Right lobe of liver (tissue), 6 donors: Measurements from ENCODE around the gene PRSS56. TPM values are rescaled to one million over a fixed set of nuclear protein-coding genes. Genes with fewer than 3 reads are reported as not detected.

ENCODE experiments used
- ATAC-seq, 4 donors: fragments of 200-7000 bp; cut with Tn5 transposase; one replicate each; pipeline ENCODE4 v1.9.1; 2020; ENCODE audit warnings: mild to moderate bottlenecking in 4 of 4, moderate library complexity in 4 of 4
- DNase-seq, 3 donors: peaks; one replicate each; pipeline ENCODE4 v3.0.0-alpha.2; 2020
- H3K27ac ChIP-seq, 3 donors: fragments of 200-600 bp; one replicate each; pipeline ENCODE4 v1.8.0; 2022
- H3K27me3 ChIP-seq, 2 donors: fragments of 200-600 bp; one replicate each; pipeline ENCODE4 v1.8.0; 2022
- H3K36me3 ChIP-seq, 4 donors: fragments of 200-600 bp; sonication (generic) in 1 of 4; one replicate each; pipeline versions ENCODE4 v1.5.1 to v1.8.0; 2017 to 2022; ENCODE audit warnings: control low read depth in 1 of 4
- H3K4me1 ChIP-seq, 4 donors: fragments of 200-600 bp; sonication (generic) in 1 of 4; one replicate each; pipeline versions ENCODE4 v1.5.1 to v1.8.0; 2017 to 2022; ENCODE audit warnings: control low read depth in 1 of 4
- H3K4me3 ChIP-seq, 3 donors: fragments of 200-600 bp; one replicate each; pipeline ENCODE4 v1.8.0; 2022
- H3K9me3 ChIP-seq, 4 donors: fragments of 200-600 bp; sonication (generic) in 1 of 4; one replicate each; pipeline versions ENCODE4 v1.5.1 to v1.8.0; 2017 to 2022; ENCODE audit warnings: control low read depth in 1 of 4
- CTCF ChIP-seq, 4 donors: fragments of 200-600 bp in 3 of 4; fragments of 450-650 bp in 1 of 4; IDR thresholded peaks; one replicate each; pipeline versions ENCODE4 v1.5.1 to v1.8.0; 2016 to 2022; ENCODE audit warnings: antibody characterized with exemption in 4 of 4, mild to moderate bottlenecking in 2 of 4
- POLR2A ChIP-seq: fragments of 450-650 bp; IDR thresholded peaks from one replicate; pipeline ENCODE4 v1.6.1; 2017; ENCODE audit warnings: antibody characterized with exemption, mild to moderate bottlenecking
- WGBS: methylation state at CpG from one replicate; pipeline ENCODE4 v1.1.6; 2018; ENCODE audit warnings: low coverage, low lambda C conversion rate; ENCODE audit not compliant: insufficient coverage; ENCODE audit errors: missing lambda C conversion rate; 5-methylcytosine and 5-hydroxymethylcytosine counted together
- intact Hi-C, 2 donors: fragments of 100-400 bp; cut with DNase I; formaldehyde crosslinking; loops; one replicate each; pipeline versions ENCODE4 v1.11.2 to v1.14.1; 2022
- total RNA-seq, 6 experiments: library from RNA; depleted of rRNA in 2 of 6; stranded (reverse); fragments of >200 nt in 2 of 6; fragmentation: NEBNext Ultra II Directional in 3 of 6; extraction: Animal tissue kit (Norgen Biotek cat#: 25700) in 3 of 6; gene quantifications; one replicate each; pipeline versions ENCODE4 v1.1.0 to v1.2.4, GENCODE V29; 2016 to 2023
- donor health status: DM: no; HTN: yes; CAD: no.
- donor health status: DM: no; HTN: no; CAD: no.
- donor health status: DM: no; HTN: no; CAD: no.
- donor health status: DM: no; HTN: yes; CAD: no.
- donor health status: DM: no; HTN: yes; CAD: no.

The PRSS56 gene
- total RNA-seq, 6 experiments from 2014 or later: 0.19 TPM; not detected in 5

DNA sequence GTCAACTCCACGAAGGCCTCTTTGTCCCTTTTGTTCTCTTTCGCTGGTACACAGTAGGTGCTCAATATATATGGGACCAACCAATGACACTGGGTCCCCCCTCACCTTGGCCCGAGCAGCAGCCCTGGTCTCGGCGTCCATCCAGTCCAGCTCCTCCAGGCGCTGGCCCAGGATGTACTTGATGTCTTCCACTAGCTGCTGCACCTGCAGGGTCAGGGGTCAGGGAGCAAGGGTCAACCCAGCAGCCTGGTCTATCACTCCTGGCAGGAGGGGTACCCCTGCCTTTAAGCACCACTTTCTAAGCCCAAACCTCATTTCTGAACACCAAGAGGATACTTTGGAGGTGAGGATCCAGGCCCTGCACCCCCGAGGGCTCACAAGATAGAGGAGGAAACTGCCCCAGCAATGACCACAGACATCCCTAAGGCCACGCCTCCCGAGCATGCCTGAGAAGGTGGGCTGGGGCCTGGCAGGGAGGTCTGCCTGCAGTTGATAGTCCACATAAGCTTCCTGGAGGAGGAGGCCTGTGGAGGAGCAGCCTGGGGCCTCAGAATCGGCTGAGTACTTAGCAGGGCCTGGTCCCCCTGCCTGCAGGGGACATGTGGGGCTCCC is 36.8 kb upstream of the PRSS56 start:
- peaks cover 0 to 16% of the 10 kb centered on the region in 2 donors for H3K27me3 ChIP-seq
- no peak overlapping the region for H3K4me3 ChIP-seq
- ATAC-seq: no peak
- peaks cover 0 to 8% (median 0%) of the 10 kb centered on the region in 4 donors for H3K4me1 ChIP-seq
- WGBS: 89% methylated on average over 3 of the region's 10 CpGs
- TF ChIP-seq CTCF (IDR thresholded peaks at IDR 0.05) (no peak), POLR2A (no peak)
- peak in 2 of 3 donors; percentile 15 to 32 for DNase-seq
- no peak overlapping the region for H3K27ac ChIP-seq
- intact Hi-C loops: no loop called here
- no peaks in the 10 kb centered on the region for H3K9me3 ChIP-seq
- H3K36me3 ChIP-seq: no peaks in the 10 kb centered on the region

- peak in 2 of 3 donors; percentile 7 to 52 for DNase-seq
Observed at GRCh38 chr2:232483923-232484627, 36.1 kb upstream of the PRSS56 start.

GRCh38 chr2:232484628-232485347 is 35.4 kb upstream of the PRSS56 start:
- intact Hi-C loops: no loop called here
- H3K27ac ChIP-seq: no peak overlapping the region
- no peak for TF ChIP-seq POLR2A
- no peak for TF ChIP-seq CTCF (IDR thresholded peaks at IDR 0.05)
- no peak overlapping the region for H3K4me3 ChIP-seq
- no peaks in the 10 kb centered on the region for H3K36me3 ChIP-seq
- DNase-seq (peak in 1 of 3 donors; percentile 10), ATAC-seq (no peak)
- H3K4me1 ChIP-seq: peaks cover 0 to 8% (median 0%) of the 10 kb centered on the region in 4 donors
- H3K9me3 ChIP-seq: no peaks in the 10 kb centered on the region
- peaks cover 0 to 16% of the 10 kb centered on the region in 2 donors for H3K27me3 ChIP-seq
- 63% methylated on average over 3 of the region's 12 CpGs for WGBS

More at GRCh38 chr2:232483923-232484627, 36.1 kb upstream of the PRSS56 start:
- no peaks in the 10 kb centered on the region for H3K9me3 ChIP-seq
- intact Hi-C loops: no loop called here
- peaks cover 0 to 8% (median 0%) of the 10 kb centered on the region in 4 donors for H3K4me1 ChIP-seq
- H3K36me3 ChIP-seq: no peaks in the 10 kb centered on the region
- no peak overlapping the region for H3K4me3 ChIP-seq
- TF ChIP-seq CTCF (IDR thresholded peaks at IDR 0.05) (no peak), POLR2A (no peak)
- ATAC-seq: no peak
- peaks cover 0 to 16% of the 10 kb centered on the region in 2 donors for H3K27me3 ChIP-seq
- H3K27ac ChIP-seq: no peak overlapping the region
- 93% methylated on average over 5 of the region's 19 CpGs for WGBS

DNA sequence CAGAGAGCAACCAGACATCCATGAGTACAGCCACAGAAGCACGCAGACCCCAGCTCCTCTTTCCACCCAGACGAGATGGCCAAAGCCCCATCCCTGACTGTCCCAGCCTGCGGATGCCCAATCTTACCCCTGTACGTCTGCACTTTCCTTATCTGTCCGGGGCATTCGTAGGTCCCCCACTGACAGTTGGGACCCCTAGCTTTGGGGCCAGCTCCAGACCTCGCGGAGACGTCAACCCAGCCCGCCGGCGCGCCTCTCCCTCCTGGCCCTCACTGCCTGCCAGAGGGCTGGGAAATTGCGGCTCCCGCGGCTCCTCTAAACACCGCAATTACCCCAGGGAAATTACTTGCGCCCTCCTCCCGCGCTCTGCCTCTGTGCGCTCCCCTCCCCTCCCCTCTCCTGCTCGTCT is 34.8 kb upstream of the PRSS56 start:
- Histone ChIP-seq H3K9me3 (no peaks in the 10 kb centered on the region), H3K36me3 (no peaks in the 10 kb centered on the region), H3K27me3 (peaks cover 0 to 16% of the 10 kb centered on the region in 2 donors), H3K4me1 (peaks cover 0 to 8% (median 0%) of the 10 kb centered on the region in 4 donors), H3K27ac (no peak overlapping the region), H3K4me3 (no peak overlapping the region)
- TF ChIP-seq POLR2A (no peak), CTCF (IDR thresholded peaks at IDR 0.05) (no peak)
- DNase-seq: no peak
- no peak for ATAC-seq
- intact Hi-C loops: no loop called here
- WGBS: 8% methylated on average over 8 of the region's 22 CpGs
